GM19239 (cell line): ENCODE data around the gene KAZALD1.
A peak's percentile ranks its signal among the peaks of the same experiment; 100 is the strongest.

ENCODE experiments used
- DNase-seq: peaks from one replicate; pipeline ENCODE4 v3.0.0; 2011; ENCODE audit warnings: low spot score; ENCODE audit not compliant: insufficient read length
- FAIRE-seq: peaks from 2 replicates; lab custom pipeline; 2011; peaks lifted over from hg19 to GRCh38; lab: Jason Lieb, UNC

The KAZALD1 gene

DNA sequence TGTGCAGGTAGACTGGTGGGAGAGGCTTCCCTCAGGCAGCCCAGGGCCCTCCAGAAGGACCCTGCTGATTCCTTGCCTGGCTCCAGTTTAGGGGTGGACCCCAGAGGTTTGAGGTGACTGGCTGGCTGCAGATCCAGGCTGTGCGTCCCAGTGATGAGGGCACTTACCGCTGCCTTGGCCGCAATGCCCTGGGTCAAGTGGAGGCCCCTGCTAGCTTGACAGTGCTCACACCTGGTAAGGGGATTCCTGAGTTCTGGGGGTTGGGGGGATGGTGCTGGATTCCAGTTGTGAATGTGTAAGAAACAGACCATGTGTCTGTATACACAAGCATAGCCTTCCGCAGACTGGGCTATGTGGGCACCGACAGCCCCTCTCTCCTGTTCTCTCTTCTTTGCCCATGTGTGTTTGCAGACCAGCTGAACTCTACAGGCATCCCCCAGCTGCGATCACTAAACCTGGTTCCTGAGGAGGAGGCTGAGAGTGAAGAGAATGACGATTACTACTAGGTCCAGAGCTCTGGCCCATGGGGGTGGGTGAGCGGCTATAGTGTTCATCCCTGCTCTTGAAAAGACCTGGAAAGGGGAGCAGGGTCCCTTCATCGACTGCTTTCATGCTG lies 2.7 kb downstream of the KAZALD1 start:
- DNase-seq (no peak), FAIRE-seq (no peak)

DNA sequence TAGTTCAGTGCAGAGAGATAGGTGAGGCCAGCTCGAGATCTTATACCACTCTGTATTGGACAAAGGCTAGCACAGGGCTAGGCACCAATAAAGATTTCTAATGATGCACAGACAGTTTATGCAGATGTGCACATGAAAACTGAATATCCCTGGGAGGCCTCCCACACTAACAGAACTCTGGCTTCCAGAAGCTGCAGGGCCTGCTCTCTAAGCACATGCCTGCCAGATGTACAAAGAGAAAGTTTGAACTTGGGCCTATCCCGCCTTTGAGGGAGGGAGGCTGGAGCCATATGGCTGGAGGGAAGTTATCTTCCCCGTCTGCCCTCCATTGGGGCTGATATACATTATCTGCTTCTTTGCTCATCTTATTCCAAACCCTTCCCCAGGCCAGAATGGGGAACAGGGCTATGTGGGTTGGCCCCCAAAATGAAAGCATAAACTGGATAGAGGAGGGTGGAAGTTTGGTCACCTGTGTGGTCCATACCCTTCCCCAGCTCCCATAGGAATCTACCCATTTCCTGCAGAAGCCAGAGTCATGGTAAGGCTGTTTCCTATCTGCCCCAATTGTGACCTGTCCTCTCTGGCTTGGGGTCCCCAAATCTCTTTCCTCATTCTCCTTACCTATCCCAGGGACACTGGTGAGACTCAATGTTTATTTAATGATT lies 3.8 kb downstream of the KAZALD1 start:
- DNase-seq (no peak), FAIRE-seq (no peak)

DNA sequence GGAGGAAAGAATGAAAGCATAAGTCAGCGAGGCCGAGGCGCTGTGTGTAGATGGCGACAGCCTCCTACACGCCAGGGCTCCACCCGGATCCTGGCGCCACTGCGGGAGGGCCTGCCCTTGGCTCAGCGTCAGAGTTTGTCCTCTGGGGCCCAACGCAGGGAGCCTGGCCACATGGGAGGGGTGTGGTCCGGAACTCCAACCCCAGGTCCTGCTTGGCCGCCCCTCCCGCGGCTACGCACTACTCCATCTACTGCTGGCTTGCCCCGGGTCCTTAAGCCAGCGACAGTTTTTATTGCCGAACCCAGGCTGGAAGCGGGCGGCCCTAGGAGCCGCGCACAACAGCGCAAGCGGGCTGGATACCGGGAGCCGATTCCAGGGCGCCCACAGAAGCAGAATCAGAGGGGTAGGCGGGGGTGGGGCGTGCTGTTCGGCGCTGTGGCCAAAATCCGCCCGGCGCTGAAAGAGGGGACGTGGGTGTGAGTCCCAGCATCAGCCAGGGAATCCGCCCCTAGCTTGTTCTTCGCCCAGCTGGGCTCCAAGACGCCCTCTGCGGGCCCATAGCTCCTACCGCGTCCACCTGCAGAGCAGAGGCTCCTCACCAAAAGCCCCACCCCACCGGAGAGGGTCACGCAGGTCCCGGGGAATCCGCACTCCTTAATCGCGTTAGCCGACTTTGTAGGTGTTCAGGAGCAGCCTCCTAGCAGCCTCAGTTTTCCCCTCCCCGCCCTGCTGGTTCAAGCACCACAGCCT lies 4.5 kb downstream of the KAZALD1 start:
- DNase-seq (peak; percentile 59), FAIRE-seq (peak; percentile 79)

DNA sequence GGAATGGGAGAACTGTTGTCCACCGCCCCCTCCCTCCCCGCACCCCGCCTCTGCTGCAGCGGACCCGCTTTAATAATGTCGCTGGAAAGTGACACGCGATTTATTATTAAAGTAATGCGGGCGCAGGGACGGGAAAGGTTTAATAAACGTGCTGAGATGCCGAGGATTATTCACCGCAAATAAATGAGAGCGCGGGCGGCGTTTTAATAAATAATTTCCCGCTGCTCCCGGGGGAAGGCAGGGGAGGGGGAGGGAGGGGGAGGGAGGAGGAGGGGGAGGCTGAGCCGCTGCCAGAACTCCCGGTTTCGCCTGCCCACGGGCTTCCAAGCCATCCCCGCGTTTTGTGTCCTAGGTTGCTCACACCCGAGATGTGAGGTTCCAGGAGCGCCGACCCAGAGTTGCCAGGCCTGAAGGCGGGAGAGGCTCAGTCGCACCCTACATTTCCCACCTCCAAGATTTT lies 5.1 kb downstream of the KAZALD1 start:
- DNase-seq (no peak), FAIRE-seq (no peak)

DNA sequence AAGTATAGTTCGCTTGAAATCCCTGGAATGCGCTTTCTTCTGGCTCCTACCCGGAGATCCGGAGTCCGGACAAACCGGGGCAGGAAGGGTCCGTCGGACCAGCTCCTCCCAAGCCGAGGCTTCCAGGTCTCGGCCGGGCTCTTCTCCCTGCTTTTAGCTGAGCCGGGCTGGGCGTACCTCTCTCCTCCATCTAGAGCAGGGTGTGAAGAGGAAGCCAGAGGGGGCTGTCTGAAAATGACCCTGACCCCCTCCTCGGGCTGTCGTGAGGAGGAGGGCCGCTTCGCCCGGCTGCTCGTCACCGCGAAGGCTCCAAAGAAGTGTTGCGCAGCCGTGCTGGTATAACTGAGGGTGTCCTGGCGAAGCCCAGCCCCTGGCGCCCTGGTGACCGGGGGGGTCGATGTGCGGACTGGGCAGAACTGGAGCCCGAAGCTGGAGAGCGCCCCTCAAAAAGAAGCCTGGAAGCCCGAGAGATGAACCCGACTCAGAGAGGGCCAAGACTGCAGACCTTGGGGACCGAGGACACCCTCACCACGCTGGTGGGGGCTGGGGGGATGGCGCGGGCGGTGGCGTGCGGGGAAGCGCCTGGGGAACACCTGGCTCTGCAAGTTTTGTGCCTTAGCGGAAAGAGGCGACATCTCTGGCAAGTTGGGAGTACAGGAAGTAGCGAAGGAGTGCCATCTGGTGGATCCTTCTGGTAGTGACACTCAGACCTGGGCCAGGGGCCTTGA lies 5.7 kb downstream of the KAZALD1 start:
- peak; percentile 91 for FAIRE-seq
- DNase-seq, result peak; percentile 87

DNA sequence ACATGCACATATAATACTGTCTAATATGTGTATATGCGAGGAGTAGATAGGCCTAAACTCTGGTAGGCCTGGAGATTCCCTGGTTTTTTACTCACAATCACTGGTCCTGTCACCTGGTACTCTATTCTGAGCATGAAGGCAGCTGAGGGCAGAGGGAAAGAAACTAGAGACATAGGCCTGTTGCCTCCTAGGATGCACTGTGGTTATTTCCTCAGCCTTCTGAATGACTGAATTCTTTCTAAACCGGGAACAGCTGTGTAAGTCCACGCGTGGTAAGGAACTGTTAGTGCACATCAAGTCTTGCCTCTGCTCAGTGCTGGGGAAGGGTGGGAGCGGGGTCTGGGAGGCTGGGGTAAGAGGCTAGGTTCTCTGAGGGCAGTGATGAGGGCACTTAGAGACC lies 7.7 kb downstream of the KAZALD1 start:
- no peak for DNase-seq
- no peak for FAIRE-seq

DNA sequence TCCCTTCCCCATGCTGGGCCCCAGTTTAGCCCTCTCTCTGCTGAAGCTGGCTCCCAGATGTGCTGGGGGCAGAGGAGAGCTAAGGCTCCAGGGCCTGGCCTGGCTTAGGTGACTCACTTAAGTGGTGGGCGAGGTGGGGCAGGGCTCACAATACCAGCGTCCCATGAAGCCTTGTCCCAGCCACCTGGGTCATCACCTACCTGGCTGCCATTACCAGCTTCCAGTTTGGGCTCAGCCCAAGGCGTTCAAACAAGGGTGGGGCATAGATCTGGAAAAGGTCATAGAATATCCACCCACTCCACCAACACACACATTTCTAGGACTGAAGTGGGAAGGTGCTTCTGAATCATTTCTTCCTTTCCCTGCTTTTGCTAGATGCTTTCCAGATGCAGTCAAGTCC lies 8.3 kb downstream of the KAZALD1 start:
- FAIRE-seq, result no peak
- no peak for DNase-seq

DNA sequence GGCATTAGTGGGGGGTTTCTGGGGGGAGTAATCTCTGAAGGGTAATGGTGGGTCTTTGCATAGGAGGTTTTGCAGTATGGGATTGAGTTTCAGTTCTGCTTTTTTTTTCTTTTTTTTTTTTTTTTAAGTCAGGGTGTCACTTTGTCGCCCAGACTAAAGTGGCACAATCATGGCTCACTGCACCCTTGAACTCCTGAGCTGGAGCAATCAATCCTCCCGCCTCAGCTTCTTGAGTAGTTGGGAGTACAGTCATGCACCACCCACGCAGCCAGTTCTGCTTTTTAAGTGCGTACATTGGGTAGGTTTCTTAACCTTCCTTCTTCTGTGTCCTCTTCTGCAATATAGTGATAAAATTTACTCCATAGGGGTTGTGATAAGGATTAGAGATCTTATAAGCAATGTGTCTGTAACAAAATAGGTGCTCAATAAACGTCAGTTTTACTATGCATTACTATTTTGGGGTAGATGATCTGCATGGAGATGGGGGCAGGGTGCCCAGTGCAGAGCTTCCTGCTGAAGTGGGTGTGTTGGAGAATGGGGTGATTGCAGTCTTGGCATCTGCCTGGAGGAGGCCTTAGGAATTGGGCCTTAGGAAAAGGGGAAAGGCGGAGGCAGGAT lies 9.6 kb downstream of the KAZALD1 start:
- FAIRE-seq, result no peak
- no peak for DNase-seq

DNA sequence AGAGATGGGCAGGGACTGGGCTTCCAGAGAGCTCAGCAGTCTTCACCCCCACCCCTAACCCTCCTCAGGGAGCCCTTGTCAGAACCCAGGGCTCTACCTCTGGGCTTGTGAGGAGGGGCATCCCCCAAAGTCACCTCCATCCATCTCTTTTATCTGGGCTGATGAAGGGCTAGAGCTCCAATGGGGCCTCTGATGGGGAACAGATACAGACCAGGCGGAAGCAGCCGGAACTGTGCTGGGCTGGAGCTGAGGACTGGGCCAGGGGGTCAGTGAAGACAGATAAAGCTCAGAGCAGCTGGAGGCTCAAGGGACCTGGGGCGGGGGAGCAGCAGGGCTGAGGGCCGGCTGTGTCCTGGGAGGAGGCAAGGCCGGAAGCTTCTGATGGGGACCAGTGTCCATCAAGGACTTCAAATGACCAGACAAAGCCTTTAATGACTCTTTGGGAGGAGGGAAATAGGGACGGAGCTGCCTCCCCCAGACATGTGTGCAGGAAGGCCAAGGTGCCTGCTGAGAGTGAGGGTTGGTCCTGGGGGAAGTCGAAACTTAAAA lies 10.2 kb downstream of the KAZALD1 start:
- no peak for FAIRE-seq
- no peak for DNase-seq

DNA sequence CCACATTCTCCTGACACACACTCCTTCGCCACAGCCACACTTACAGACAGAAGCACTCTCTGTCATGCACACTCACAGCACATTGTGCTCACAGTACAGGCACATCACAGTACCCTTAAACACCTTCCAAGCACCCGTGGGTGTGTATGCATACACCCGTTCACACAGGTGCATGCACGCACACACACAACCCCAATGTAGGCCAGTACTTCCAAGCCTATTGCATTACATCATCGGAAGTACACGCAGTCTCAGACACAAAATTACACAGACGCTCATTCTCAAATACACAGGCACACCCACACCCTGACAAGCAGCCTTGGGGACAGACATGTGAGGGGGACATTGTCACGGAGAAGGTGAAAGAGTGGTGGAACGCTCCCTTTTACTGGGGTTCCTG lies 11.1 kb downstream of the KAZALD1 start:
- FAIRE-seq (no peak), DNase-seq (no peak)

DNA sequence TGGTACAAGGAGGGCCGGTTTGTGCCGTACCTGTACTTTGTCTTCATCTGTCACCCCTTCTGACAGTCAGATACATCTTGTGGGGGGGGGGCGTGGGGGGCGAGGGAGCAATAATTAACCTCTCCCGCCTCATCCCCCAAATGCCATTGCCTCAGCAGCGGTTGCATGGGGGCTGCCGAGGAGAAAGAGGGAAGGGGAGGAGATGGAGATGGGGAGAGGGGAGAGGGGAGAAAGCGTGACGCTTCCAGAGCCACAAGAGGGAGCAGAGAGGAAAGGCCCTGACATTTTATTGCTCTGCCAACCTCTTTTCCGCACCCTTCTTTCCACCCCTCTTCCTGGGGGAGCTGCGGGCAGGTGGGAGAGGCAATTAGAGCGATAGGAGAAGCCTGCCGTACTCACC lies 11.8 kb downstream of the KAZALD1 start:
- no peak for DNase-seq
- no peak for FAIRE-seq

DNA sequence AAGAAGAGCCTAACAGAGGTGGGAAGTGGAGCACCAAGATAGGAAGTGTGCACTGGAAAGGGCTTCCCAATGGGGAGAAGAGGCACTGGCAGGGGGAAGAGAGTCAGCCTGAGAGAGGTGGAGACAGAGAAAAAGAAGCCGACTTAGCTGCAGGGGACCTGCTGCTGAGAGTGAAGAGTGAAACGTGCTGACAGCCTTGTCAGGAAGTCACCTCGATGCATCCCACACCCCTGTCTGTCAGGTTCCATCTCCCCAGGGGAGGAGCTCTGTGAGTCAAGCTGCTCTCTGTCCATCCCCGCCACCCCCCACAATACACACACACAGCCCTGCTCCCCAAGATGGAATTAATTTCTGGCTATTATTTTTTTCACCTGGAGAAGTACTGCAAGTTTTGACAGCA lies 14.0 kb downstream of the KAZALD1 start:
- DNase-seq (no peak), FAIRE-seq (no peak)

DNA sequence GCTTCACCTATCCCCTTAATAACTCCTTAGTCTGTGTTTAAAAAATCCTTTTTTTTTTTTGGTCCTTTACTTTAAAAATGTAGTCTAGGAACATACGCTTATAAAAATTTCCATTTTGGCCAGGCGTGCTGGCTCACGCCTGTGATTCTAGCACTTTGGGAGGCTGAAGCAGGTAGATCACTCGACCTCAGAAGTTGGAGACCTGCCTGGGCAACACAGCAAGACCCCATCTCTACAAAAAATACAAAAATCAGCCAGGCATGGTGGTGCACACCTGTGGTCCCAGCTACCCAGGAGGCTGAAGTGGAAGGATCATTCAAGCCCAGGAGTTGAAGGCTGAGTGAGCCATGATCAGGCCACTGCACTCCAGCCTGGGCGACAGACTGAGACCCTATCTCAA lies 14.8 kb downstream of the KAZALD1 start:
- DNase-seq (no peak), FAIRE-seq (no peak)

DNA sequence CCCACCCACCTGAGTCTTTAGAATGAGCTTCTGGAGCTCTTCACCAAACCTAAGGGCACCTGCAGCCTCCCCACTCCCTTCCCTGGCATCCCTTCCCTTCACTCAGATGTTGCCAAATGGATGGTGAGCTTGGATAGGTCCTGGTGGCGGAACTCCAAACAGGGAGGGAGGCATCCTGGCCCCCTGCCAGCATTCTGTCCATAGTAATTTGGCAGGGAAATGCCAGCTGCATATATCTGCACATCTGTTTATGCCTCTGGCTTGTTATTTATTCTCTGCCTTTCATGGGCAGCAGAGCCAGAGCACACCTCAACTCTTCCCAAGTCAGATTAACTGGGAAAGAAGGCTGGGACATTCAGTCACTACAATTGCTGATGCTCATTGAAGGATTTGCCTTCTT lies 18.1 kb downstream of the KAZALD1 start:
- DNase-seq (no peak), FAIRE-seq (no peak)

DNA sequence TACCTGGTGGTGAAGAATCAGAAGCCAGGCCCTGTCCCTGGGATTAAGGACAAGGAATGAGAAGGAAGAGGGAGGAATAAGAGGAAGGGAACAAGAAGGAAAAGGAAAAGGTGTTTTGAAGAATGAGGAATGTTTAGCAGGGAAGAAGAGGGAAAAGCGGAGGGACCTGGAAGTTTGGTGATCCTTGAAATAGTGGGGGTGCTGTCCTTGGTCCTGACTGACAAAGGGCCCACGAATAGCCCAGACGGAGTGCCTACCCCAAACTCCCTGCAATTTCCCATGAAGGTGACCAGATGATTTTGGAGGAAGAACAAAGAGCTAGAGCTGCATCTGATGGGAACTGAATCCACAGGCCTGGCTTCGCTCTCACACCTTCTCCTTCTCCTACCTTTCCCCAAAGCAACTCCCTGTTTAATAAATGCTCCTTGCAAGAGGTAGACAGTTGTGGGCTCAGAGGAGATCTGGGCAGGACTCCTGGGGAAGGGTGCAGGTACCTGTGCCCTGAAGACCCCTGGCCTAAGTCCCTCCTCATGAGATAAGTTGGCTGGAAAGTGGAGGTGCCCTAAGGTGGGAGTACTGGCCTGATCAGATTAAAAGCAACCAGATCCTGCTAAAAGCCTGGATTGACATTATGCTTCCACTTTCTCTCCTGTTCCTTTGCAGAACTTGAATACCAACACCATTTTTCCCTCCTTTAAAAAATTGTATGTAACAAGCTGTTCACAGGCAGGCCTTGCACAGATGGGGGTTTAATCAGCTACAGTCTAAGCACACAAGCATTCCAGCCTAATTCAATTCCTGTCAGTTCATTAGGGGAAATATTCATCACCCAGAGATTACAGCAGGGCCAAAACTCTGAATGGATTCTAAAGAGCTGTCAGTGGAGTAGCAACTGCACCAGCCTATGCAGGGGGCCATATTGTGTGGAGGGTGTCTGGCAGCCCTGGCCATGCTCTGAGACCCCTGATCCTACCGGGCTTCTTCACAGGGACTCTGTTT lies 19.4 kb downstream of the KAZALD1 start:
- no peak for DNase-seq
- FAIRE-seq, result no peak

DNA sequence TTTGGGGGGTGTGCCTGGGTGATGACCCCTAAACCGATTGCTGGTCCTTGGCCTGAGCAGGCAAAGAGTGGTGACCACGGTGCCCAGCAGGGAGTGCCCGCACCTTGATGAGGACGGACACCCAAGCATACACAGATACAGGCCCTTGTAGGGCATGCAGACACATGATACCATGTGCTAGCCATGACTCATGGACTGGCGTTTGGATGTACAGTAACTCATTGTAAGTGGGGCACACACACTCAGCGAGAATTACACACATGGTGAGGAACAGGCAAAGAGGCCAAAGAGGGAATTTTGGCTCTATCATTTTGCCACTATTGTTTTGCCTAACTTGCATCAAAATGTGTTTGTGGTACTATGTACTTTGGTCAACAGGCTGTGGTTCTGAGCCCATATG lies 24.1 kb downstream of the KAZALD1 start:
- no peak for DNase-seq
- FAIRE-seq, result no peak

DNA sequence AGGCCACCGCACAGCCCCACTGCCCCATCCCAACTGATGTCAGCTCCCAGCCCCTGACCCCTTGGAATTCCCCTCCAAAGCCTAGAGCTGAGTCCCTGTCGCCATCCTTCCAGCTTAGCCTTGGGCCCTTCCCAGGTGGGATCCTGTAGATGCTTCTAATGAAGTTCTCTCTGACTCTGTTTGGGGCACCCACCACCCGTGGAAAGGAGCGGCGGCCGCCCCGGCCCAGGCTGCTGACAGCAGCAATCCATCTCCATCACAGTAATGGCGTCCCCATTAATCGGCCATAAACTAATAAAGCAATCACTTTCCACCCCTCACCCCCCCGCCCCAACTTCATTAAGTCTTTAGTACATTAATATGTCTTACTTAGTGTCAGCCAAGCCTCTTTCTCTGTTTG lies 25.6 kb downstream of the KAZALD1 start:
- FAIRE-seq (no peak), DNase-seq (no peak)

DNA sequence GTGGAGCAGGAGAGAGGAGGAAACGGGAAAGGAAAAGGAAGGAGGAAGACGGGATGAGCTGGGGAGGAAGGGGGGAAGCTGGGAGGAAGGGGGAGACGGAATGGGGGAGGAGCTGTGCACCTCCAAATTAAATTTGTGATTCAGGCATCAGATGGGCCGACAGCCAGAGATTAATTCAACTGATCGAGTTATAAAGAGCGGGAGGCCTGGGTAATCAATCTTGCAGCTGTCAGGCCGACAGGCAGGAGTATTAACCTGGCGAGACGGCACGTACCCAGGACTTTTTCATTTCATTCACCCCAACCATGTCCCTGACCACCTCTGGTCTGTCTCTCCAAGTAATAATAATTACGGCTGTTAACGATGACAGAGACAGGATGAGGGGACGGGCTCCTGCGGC lies 26.2 kb downstream of the KAZALD1 start:
- no peak for DNase-seq
- FAIRE-seq, result no peak
